Transverse colon (tissue), 4 donors: Measurements from ENCODE around the gene DNER. TPM values are rescaled to one million over a fixed set of nuclear protein-coding genes. Genes with fewer than 3 reads are reported as not detected.

Experiments used
- DNase-seq: peaks from one replicate; pipeline ENCODE4 v3.0.0-alpha.2; 2019
- H3K27ac ChIP-seq, 4 donors: fragments of 200-600 bp; sonication (generic); 2 replicates each; pipeline ENCODE4 v1.5.1; 2016 to 2018; ENCODE audit warnings: inconsistent platforms in 4 of 4
- H3K27me3 ChIP-seq: fragments of 200-600 bp; sonication (generic); 2 replicates; pipeline ENCODE4 v1.5.1; 2017; ENCODE audit warnings: inconsistent platforms
- H3K36me3 ChIP-seq, 4 donors: fragments of 200-600 bp; sonication (generic); 2 replicates each; pipeline ENCODE4 v1.5.1; 2017 to 2019; ENCODE audit warnings: inconsistent platforms in 4 of 4
- H3K4me1 ChIP-seq, 4 donors: fragments of 200-600 bp; sonication (generic); 2 replicates each; pipeline ENCODE4 v1.5.1; 2017 to 2020; ENCODE audit warnings: inconsistent platforms in 4 of 4
- H3K4me3 ChIP-seq, 4 donors: fragments of 200-600 bp; sonication (generic); 1 replicate in 1 of 4; 2 replicates in 3 of 4; pipeline versions ENCODE4 v1.5.1 to v1.6.1; 2017 to 2019; ENCODE audit warnings: inconsistent platforms in 4 of 4
- H3K9me3 ChIP-seq, 2 donors: fragments of 200-600 bp; sonication (generic); 2 replicates each; pipeline ENCODE4 v1.5.1; 2017 to 2019; ENCODE audit warnings: inconsistent platforms in 2 of 2
- EP300 ChIP-seq: sonication (generic); formaldehyde crosslinking; IDR thresholded peaks from one replicate; pipeline ENCODE4 v1.6.1; 2017; ENCODE audit warnings: antibody characterized with exemption, low read depth
- POLR2A ChIP-seq: fragments of 450-650 bp; IDR thresholded peaks from one replicate; pipeline ENCODE4 v1.6.1; 2016; ENCODE audit warnings: antibody characterized with exemption, mild to moderate bottlenecking, moderate library complexity
- POLR2AphosphoS5 ChIP-seq, 3 donors: sonication (generic); formaldehyde crosslinking; IDR thresholded peaks; one replicate each; pipeline ENCODE4 v1.6.1; 2016; ENCODE audit warnings: antibody characterized with exemption in 3 of 3
- WGBS, 2 donors: methylation state at CpG; one replicate each; pipeline ENCODE4 v1.1.5; 2018; ENCODE audit warnings: low coverage in 1 of 2; 5-methylcytosine and 5-hydroxymethylcytosine counted together
- in situ Hi-C, 4 donors: fragments of 200-750 bp; cut with MboI; loops; one replicate each; pipeline versions ENCODE4 v1.15.0 to v1.15.1; 2017; ENCODE audit warnings: low sequenced_read_pairs in 3 of 4, low pct_ligation_motif_present in 1 of 4, low pct_unique_long_range_greater_than_20kb in 1 of 4
- intact Hi-C: fragments of 100-400 bp; cut with DNase I; formaldehyde crosslinking; loops from one replicate; pipeline ENCODE4 v1.15.1; 2023; ENCODE audit warnings: low total_unique reads
- total RNA-seq, 4 donors: library from RNA; depleted of rRNA; stranded (reverse); fragments of >200 nt; gene quantifications; one replicate each; pipeline ENCODE4 v1.1.0, GENCODE V29; 2016
- TF ChIP-seq, protein P1 (sequence below), 5 experiments: fragments of 200-600 bp in 3 of 5; fragments of 450-650 bp in 2 of 5; sonication (generic) in 3 of 5; IDR thresholded peaks; 1 replicate in 2 of 5; 2 replicates in 3 of 5; pipeline ENCODE4 v1.5.1; 2016 to 2017; ENCODE audit warnings: antibody characterized with exemption in 5 of 5, inconsistent platforms in 3 of 5, mild to moderate bottlenecking in 2 of 5, moderate library complexity in 1 of 5

Gene DNER
- total RNA-seq, 4 donors from 2014 or later, result 1.9 to 4.9 (median 2.5) TPM

DNA sequence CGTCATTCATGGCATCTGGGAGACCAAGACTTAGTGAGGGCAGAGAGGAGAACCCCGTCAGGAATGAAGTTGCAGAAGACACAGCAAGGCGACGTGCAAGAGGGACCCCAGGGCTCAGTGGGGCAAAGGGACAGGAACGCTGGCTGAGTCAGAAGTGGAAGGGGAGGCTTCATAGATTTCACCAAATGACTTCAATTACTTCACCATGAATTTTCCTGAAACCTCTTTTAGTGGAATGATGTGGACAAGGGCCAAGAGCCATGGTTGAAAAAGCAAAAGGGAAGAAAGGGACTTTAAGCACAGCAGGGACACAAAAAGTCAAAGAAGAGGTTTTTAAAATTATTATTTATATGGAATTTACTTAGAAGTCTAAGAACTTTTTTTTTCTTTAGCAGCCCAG is 301.7 kb downstream of the DNER start:
- in situ Hi-C loops, result no loop called here
- H3K4me3 ChIP-seq, result no peak overlapping the region
- no peaks in the 10 kb centered on the region for H3K9me3 ChIP-seq
- DNase-seq, result no peak
- intact Hi-C loops, result no loop called here
- 70 to 77% methylated on average over 4 to 5 of the region's 5 CpGs for WGBS, 2 donors
- TF ChIP-seq POLR2AphosphoS5 (IDR thresholded peaks at IDR 0.05) (no peak), POLR2A (no peak), EP300 (no peak)
- TF ChIP-seq, protein P1, sequence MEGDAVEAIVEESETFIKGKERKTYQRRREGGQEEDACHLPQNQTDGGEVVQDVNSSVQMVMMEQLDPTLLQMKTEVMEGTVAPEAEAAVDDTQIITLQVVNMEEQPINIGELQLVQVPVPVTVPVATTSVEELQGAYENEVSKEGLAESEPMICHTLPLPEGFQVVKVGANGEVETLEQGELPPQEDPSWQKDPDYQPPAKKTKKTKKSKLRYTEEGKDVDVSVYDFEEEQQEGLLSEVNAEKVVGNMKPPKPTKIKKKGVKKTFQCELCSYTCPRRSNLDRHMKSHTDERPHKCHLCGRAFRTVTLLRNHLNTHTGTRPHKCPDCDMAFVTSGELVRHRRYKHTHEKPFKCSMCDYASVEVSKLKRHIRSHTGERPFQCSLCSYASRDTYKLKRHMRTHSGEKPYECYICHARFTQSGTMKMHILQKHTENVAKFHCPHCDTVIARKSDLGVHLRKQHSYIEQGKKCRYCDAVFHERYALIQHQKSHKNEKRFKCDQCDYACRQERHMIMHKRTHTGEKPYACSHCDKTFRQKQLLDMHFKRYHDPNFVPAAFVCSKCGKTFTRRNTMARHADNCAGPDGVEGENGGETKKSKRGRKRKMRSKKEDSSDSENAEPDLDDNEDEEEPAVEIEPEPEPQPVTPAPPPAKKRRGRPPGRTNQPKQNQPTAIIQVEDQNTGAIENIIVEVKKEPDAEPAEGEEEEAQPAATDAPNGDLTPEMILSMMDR (IDR thresholded peaks at IDR 0.05), result no peak
- no peaks in the 10 kb centered on the region for H3K36me3 ChIP-seq
- no peaks in the 10 kb centered on the region for H3K27me3 ChIP-seq
- no peak overlapping the region for H3K27ac ChIP-seq
- H3K4me1 ChIP-seq, result peaks cover 0 to 18% (median 7%) of the 10 kb centered on the region in 4 donors

DNA sequence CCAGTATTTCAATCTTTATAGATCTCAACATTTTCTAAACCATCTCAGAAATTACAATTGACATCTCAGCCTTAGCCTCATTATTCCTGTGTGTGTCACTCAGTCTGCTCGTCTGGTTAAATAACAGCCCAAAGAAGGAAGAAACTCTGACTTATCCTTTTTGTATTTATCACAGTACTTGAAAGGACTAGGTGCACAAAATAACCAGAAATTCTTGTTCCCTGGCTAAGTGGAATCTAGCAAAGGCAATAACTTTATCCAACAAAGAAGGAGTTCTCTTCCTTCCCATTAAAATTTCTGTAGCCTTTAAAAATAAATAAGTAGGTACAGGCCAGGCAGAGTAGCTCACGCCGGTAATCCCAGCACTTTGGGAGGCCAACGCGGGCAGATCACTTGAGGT is 303.4 kb downstream of the DNER start:
- in situ Hi-C loops, result no loop called here
- 85 to 92% methylated on average over 4 to 5 of the region's 5 CpGs for WGBS, 2 donors

DNA sequence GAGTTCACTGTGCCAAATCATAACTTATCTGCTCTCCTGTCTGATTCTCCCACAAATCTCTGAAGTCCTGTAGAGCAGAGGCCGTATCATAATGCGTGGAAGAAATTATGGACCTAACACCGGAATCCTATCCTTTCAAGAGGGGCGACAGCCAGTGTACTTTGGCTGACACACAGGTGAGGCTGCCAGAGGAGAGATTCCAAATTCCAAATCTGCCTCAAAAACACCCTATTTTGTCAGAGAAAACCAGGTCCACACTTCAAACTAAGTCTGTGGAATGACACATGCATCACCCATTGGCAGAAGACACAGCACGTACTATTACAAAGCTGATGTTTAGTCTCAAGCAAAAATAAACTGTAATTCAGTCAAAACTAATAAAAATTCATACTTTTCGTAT is 304.1 kb downstream of the DNER start:
- no peak for DNase-seq
- WGBS, 2 donors, result 89 to 97% methylated on average over 2 to 6 of the region's 6 CpGs
- Histone ChIP-seq H3K9me3 (no peaks in the 10 kb centered on the region), H3K27me3 (no peaks in the 10 kb centered on the region), H3K4me3 (no peak overlapping the region), H3K36me3 (no peaks in the 10 kb centered on the region), H3K27ac (peak overlapping the region in 3 of 4 donors; percentile 33 to 73 (median 55)), H3K4me1 (peaks cover 0 to 24% (median 11%) of the 10 kb centered on the region in 4 donors)
- in situ Hi-C loops, result no loop called here
- intact Hi-C loops, result no loop called here
- TF ChIP-seq, protein P1 (IDR thresholded peaks at IDR 0.05), result no peak
- TF ChIP-seq EP300 (no peak), POLR2A (no peak), POLR2AphosphoS5 (IDR thresholded peaks at IDR 0.05) (peak in 1 of 3 donors; percentile 18)

More for the DNA sequence above, 303.4 kb downstream of the DNER start:
- DNase-seq, result no peak
- peaks cover 0 to 24% (median 11%) of the 10 kb centered on the region in 4 donors for H3K4me1 ChIP-seq
- no peaks in the 10 kb centered on the region for H3K36me3 ChIP-seq
- no peaks in the 10 kb centered on the region for H3K9me3 ChIP-seq
- H3K27me3 ChIP-seq, result no peaks in the 10 kb centered on the region
- intact Hi-C loops, result no loop called here
- no peak overlapping the region for H3K4me3 ChIP-seq
- TF ChIP-seq EP300 (no peak), POLR2A (no peak)
- TF ChIP-seq, protein P1 (IDR thresholded peaks at IDR 0.05), result no peak
- H3K27ac ChIP-seq, result peak overlapping the region in 1 of 4 donors; percentile 73

DNA sequence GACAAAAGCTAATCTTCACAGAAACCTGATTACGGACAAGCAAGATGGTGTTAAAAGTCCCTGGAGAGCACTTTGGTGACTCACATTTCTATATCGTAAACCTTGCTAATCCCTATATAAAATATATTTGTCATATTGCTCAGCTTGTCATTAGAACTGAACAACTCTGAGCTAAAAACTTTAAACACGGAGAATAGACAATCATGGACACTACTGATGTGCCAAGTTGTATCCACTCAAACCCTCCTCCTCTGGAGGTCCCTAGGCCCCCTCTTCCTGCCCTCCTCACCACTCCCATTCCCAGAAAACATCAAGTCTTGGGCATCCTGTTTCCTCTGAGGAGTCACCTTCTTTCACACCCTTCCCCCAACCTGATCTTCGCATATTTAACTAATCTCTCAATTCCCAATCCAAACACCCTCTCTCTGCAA is 304.6 kb downstream of the DNER start:
- no peak overlapping the region for H3K4me3 ChIP-seq
- H3K27me3 ChIP-seq, result no peaks in the 10 kb centered on the region
- TF ChIP-seq POLR2AphosphoS5 (IDR thresholded peaks at IDR 0.05) (no peak), EP300 (no peak), POLR2A (no peak)
- TF ChIP-seq, protein P1 (IDR thresholded peaks at IDR 0.05), result no peak
- H3K36me3 ChIP-seq, result no peaks in the 10 kb centered on the region
- DNase-seq, result no peak
- WGBS, 2 donors, result 65 to 76% methylated on average over 4 of the region's 4 CpGs
- peaks cover 0 to 24% (median 11%) of the 10 kb centered on the region in 4 donors for H3K4me1 ChIP-seq
- no peaks in the 10 kb centered on the region for H3K9me3 ChIP-seq
- intact Hi-C loops (no loop called here), in situ Hi-C loops (no loop called here)
- peak overlapping the region in 3 of 4 donors; percentile 33 to 73 (median 55) for H3K27ac ChIP-seq
